ENCODE measurements around the gene PROK2.

PROK2 gene, protein sequence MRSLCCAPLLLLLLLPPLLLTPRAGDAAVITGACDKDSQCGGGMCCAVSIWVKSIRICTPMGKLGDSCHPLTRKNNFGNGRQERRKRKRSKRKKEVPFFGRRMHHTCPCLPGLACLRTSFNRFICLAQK

DNA sequence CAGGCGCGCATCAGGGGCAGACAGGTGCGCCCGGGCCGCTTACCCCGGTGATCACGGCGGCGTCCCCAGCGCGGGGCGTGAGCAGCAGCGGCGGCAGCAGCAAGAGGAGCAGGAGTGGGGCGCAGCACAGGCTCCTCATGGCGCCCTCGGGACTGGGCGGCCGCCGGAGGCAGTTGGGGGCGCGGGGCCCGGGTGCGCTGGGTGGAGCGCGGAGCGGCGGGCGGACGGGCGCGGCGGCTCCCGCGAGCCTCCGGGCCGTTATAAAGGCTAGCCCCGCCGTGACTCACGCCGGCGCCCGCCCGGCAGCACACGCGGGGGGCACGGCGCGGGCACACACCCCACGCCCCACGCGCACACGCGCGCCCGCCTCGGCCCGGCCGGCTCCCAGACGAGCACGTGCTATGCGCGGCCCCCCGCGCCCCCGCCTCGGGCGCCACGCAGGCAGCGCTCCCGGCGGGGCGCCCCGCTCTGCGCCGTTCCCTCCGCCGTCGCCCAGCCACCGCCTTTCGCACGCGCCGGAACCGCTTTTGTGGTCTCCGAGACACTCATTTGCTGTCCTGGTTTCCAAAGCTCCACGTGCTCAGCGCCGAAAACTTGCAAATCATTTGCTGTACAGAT is at the start of gene PROK2:
TSS of gene PROK2 (minus strand) at position 235 of the 618 bp plus-strand sequence. CDS start at position 139, 96 bp downstream.
- no peak within 1 kb of the TSS for H3K27ac ChIP-seq
- TF ChIP-seq, protein P1, sequence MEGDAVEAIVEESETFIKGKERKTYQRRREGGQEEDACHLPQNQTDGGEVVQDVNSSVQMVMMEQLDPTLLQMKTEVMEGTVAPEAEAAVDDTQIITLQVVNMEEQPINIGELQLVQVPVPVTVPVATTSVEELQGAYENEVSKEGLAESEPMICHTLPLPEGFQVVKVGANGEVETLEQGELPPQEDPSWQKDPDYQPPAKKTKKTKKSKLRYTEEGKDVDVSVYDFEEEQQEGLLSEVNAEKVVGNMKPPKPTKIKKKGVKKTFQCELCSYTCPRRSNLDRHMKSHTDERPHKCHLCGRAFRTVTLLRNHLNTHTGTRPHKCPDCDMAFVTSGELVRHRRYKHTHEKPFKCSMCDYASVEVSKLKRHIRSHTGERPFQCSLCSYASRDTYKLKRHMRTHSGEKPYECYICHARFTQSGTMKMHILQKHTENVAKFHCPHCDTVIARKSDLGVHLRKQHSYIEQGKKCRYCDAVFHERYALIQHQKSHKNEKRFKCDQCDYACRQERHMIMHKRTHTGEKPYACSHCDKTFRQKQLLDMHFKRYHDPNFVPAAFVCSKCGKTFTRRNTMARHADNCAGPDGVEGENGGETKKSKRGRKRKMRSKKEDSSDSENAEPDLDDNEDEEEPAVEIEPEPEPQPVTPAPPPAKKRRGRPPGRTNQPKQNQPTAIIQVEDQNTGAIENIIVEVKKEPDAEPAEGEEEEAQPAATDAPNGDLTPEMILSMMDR (conservative IDR thresholded peaks at IDR 0.05), result no peak
- no peak for TF ChIP-seq ZFX (IDR thresholded peaks at IDR 0.05)

DNA sequence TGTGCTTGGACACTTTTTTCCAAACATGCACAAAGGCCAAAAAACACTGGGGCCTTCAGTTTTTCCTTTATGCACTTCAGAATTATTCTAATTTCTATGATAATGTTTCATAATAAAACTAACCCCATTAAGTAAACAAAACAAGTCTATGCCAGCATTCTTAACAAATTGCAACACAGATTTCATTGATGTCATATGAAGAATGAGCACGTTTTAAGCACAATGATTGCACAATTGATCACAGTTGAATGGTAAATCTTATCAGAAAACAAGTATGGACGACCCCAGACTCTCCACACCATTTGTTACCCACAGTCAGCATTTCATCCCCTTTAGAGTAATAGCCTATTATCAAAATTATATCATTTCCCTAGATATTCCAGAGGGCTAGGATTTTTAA is 46.7 kb upstream of the PROK2 start:
- H3K27ac ChIP-seq, result no peak overlapping the region
- no peak for TF ChIP-seq ZFX (IDR thresholded peaks at IDR 0.05)
- TF ChIP-seq, protein P1 (conservative IDR thresholded peaks at IDR 0.05), result no peak

DNA sequence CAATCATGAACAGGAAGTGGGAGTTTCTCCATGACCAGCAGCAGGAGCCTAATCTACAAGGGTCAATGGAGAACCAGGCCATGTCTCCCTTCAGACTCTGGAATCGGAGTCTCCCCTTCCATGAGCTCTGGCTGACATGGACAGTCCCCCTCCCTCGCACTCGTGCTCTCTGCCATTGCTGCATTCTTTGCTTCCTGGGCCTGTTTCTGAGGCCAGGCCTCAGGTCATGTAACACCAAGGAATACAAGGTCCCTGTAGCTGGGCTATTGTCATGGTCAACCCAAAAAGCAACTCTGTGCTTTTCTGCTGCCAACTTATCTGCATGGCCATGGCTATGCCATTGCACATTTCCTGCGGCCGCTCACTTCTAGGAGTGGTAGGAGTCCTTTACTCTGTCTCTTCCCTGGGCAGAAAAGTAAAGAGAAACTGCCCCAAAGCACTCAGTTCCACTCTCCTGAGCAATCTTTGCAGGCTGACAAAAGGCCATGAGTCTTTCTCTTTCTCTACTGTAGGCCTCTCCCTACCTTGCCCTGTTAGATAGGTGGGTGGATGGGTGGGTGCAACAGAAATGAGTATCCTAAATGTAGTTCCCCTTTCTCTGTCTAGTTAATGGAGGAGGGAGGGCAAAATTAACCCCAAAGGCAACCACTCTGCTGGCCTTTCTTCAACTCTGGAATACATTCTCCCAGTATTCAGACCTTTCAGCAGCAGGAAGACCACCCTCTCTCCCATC is 40.8 kb upstream of the PROK2 start:
- TF ChIP-seq ZFX (IDR thresholded peaks at IDR 0.05), result no peak
- TF ChIP-seq, protein P1 (conservative IDR thresholded peaks at IDR 0.05), result no peak
- no peak overlapping the region for H3K27ac ChIP-seq

DNA sequence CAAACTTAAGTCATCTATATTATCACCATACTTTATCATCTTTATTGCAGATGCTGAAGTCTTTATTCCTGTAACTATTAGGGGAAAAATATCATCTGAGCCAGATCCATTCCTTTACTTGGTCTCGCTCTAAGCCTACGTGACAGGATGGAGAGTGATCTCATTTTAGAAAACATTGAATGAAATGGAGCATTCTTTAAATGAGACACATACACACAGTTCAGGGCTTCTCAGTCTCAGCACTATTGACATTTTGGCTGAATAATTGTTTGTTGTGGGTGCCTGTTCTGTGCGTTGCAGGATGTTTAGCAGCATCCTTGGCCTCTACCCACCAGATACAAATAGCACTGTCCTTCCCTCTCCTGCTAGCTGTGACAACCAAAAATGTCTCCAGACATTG is 36.2 kb upstream of the PROK2 start:
- TF ChIP-seq ZFX (IDR thresholded peaks at IDR 0.05), result no peak
- TF ChIP-seq, protein P1 (conservative IDR thresholded peaks at IDR 0.05), result no peak
- H3K27ac ChIP-seq, result no peak overlapping the region

DNA sequence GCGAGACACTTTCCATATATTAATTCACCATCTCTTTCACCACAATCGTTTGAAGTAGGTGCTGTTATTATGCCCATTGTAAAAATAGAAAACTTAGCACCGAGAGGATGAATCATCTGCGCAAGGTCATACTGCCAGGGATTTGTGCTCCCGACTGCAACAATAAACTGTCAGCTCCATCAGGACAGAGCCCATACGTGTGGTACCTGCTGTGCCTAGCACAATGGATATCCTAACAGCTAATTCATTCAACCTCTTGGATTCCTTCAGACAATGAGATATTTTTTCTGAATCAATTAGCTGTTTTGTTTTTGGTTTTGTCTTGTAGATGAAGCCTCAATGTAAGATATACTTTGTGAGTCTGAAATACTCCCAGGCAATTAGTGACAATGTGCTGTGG is 32.3 kb upstream of the PROK2 start:
- no peak overlapping the region for H3K27ac ChIP-seq
- TF ChIP-seq ZFX (IDR thresholded peaks at IDR 0.05), result no peak
- TF ChIP-seq, protein P1 (conservative IDR thresholded peaks at IDR 0.05), result no peak

DNA sequence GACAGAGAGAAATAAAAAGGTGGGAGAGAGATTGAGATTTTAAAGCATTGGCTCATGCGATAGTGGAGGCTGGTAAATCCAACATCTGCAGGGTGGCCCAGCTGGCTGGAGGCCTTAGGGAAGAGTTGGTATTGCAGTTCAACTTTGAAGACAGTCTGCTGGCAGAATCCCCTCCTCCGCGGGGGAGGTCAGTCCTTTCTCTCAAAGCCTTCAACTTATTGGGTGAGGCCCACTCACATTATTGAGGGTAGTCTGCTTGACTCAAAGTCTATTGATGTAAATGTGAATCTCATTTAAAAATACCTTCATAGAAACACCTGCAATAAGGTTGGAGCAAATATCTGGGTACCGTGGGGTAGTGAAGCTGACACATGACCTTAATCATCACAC is 31.8 kb upstream of the PROK2 start:
- no peak for TF ChIP-seq ZFX (IDR thresholded peaks at IDR 0.05)
- TF ChIP-seq, protein P1 (conservative IDR thresholded peaks at IDR 0.05), result no peak
- no peak overlapping the region for H3K27ac ChIP-seq

All from C4-2B (cell line).